Measurements from ENCODE around the gene OPRM1. TPM values are rescaled to one million over a fixed set of nuclear protein-coding genes. Genes with fewer than 3 reads are reported as not detected.

Gene OPRM1
- total and polyA plus RNA-seq, 4 donors: 2.5 to 20.9 (median 2.7) TPM

DNA sequence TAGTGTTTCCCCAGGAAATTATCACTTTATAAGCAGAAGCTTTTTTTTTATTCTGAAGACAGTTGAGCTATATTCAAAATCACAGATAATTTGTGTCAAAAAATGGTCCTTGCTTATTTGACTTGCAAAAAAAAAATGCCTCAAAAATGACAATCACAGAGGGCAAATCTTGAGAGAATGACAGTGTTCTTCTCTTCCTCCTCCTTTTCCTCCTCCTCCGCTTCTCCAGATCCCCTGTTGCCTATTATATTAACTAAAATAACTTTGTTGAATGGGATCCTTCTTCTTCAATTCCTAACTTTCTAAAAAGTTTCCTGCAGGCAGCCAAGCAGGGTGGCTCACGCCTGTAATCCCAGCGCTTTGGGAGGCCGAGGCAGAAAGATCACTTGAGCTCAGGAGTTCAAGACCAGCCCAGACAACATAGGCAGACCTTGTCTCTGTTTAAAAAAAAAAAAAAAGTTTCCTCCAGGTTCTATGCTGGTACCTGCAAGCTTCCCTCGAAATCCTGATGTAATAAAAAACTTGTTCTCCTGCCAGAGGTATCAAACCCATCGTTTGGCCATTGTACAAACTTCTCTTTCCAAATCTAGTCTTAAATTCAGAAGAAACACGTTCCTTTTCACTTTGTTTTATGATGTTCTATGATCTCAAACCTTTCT, 189.0 kb downstream of the OPRM1 start:
- Histone ChIP-seq H3K27me3 (ENCODE audit: control insufficient read depth, insufficient read depth, low read length) (no peaks in the 10 kb centered on the region), H3K36me3 (ENCODE audit: control insufficient read depth, insufficient read depth, low read length) (no peaks in the 10 kb centered on the region), H3K27ac (ENCODE audit: low read depth, low read length) (no peak overlapping the region), H3K4me1 (ENCODE audit: control insufficient read depth, insufficient read depth, low read length) (no peaks in the 10 kb centered on the region), H3K4me3 (ENCODE audit: low read depth, low read length) (no peak overlapping the region), H3K9me3 (ENCODE audit: control insufficient read depth, insufficient read depth, low read length) (no peaks in the 10 kb centered on the region)
- WGBS (ENCODE audit: insufficient coverage): 93% methylated on average over 5 of the region's 7 CpGs
- no peak for DNase-seq (ENCODE audit: low read depth in 4 of 6, low spot score in 6 of 6)

DNA sequence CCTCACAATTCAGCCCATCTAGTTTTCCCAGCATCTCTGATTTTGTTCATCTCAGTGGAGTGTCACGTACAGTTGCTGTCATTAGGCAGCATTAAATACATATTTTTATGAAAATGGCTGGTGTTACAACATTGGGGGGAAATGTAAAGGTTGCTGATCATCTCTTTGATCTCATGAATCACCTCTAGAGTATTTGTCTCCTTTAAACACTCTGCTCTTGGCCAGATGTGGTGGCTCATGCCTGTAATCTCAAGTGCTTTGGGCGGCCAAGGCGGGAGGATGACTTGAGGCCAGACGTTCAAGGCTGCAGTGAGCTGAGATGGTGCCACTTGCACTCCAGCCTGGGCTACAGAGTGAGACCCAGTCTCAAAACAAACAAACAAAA, 189.5 kb downstream of the OPRM1 start:
- Histone ChIP-seq H3K36me3 (ENCODE audit: control insufficient read depth, insufficient read depth, low read length) (no peaks in the 10 kb centered on the region), H3K27me3 (ENCODE audit: control insufficient read depth, insufficient read depth, low read length) (no peaks in the 10 kb centered on the region), H3K9me3 (ENCODE audit: control insufficient read depth, insufficient read depth, low read length) (no peaks in the 10 kb centered on the region), H3K27ac (ENCODE audit: low read depth, low read length) (no peak overlapping the region), H3K4me3 (ENCODE audit: low read depth, low read length) (no peak overlapping the region), H3K4me1 (ENCODE audit: control insufficient read depth, insufficient read depth, low read length) (no peaks in the 10 kb centered on the region)
- no peak for DNase-seq (ENCODE audit: low read depth in 4 of 6, low spot score in 6 of 6)
- WGBS (ENCODE audit: insufficient coverage): 96% methylated on average over 3 of the region's 4 CpGs

DNA sequence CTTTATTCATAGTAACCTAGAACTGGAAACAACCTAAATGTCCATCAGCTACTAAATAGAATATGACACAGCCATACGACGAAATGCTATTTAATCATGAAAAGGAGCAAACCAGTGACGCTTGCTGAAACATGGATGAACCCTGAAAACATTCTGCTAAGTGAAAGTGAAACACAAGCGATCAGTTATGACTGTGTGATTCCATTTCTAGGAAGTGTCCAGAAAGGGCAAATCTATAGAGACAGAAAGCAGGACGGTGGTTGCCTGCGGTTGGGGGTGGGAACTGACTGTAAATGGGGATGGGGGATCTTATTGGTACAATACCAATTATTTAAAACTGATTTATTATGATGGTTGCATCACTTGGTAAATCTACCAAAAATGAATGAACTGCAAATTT, 190.7 kb downstream of the OPRM1 start:
- 88% methylated on average over 3 of the region's 6 CpGs for WGBS (ENCODE audit: insufficient coverage)

DNA sequence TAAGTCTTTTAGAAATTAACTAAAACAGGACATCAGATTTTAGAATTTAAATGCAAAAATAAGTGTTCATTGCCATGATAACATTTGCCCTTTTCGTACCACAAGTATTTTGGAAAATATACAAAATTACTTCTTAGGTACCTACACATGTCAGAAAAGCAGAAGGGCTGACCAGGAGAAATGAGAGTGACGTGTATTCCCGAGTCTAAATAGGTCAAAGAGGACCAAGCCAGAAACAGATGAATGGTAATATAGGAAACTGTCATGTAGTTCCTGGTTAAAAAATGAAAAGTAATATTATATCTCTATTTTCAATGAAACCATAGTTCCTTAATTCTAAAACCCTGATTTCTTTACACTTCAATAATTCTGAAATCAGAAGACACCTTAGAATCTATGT, 191.4 kb downstream of the OPRM1 start:
- H3K9me3 ChIP-seq (ENCODE audit: control insufficient read depth, insufficient read depth, low read length): no peaks in the 10 kb centered on the region
- no CpG with 5 or more reads among the region's 3 CpGs for WGBS (ENCODE audit: insufficient coverage)
- no peak overlapping the region for H3K4me3 ChIP-seq (ENCODE audit: low read depth, low read length)
- no peaks in the 10 kb centered on the region for H3K4me1 ChIP-seq (ENCODE audit: control insufficient read depth, insufficient read depth, low read length)
- no peaks in the 10 kb centered on the region for H3K27me3 ChIP-seq (ENCODE audit: control insufficient read depth, insufficient read depth, low read length)
- no peaks in the 10 kb centered on the region for H3K36me3 ChIP-seq (ENCODE audit: control insufficient read depth, insufficient read depth, low read length)
- no peak for DNase-seq (ENCODE audit: low read depth in 4 of 6, low spot score in 6 of 6)
- H3K27ac ChIP-seq (ENCODE audit: low read depth, low read length): no peak overlapping the region

More for the DNA sequence above, 190.7 kb downstream of the OPRM1 start:
- Histone ChIP-seq H3K27ac (ENCODE audit: low read depth, low read length) (no peak overlapping the region), H3K4me1 (ENCODE audit: control insufficient read depth, insufficient read depth, low read length) (no peaks in the 10 kb centered on the region), H3K36me3 (ENCODE audit: control insufficient read depth, insufficient read depth, low read length) (no peaks in the 10 kb centered on the region), H3K27me3 (ENCODE audit: control insufficient read depth, insufficient read depth, low read length) (no peaks in the 10 kb centered on the region), H3K9me3 (ENCODE audit: control insufficient read depth, insufficient read depth, low read length) (no peaks in the 10 kb centered on the region), H3K4me3 (ENCODE audit: low read depth, low read length) (no peak overlapping the region)
- no peak for DNase-seq (ENCODE audit: low read depth in 4 of 6, low spot score in 6 of 6)

DNA sequence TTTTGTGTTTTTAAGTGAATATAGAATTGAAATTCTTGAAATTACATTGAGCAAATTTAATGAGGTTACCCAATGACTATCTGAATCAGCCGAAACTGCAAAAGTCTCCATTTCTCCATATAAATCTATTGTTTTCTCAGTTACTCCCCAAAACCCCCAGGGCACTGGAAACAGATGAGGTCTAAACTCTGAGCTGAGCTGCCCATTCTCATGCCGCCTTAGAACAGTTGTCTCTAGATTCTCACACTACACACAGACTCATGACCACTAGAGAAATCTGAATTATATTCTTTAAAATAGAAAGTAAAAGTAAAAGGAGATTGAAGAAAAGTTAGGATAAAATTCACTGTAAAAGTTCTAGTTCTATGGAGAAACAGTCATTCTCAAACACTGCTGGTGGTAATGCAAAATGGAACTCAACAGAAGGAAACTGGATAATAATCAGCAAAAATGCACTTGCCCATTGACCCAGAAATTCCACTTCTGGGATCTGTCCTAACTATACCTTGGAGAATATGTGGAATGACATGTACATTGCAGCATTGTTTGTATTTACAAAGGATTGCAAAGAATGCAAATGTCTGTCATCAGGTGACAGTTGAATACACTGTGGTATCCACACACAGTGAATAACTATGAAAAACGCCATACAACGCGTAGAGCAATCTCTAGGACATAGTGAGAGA, 192.0 kb downstream of the OPRM1 start:
- no peaks in the 10 kb centered on the region for H3K36me3 ChIP-seq (ENCODE audit: control insufficient read depth, insufficient read depth, low read length)
- 100% methylated on average over 1 of the region's 5 CpGs for WGBS (ENCODE audit: insufficient coverage)
- no peaks in the 10 kb centered on the region for H3K9me3 ChIP-seq (ENCODE audit: control insufficient read depth, insufficient read depth, low read length)
- H3K27ac ChIP-seq (ENCODE audit: low read depth, low read length): no peak overlapping the region
- no peak for DNase-seq (ENCODE audit: low read depth in 4 of 6, low spot score in 6 of 6)
- no peaks in the 10 kb centered on the region for H3K4me1 ChIP-seq (ENCODE audit: control insufficient read depth, insufficient read depth, low read length)
- no peak overlapping the region for H3K4me3 ChIP-seq (ENCODE audit: low read depth, low read length)
- H3K27me3 ChIP-seq (ENCODE audit: control insufficient read depth, insufficient read depth, low read length): no peaks in the 10 kb centered on the region

DNA sequence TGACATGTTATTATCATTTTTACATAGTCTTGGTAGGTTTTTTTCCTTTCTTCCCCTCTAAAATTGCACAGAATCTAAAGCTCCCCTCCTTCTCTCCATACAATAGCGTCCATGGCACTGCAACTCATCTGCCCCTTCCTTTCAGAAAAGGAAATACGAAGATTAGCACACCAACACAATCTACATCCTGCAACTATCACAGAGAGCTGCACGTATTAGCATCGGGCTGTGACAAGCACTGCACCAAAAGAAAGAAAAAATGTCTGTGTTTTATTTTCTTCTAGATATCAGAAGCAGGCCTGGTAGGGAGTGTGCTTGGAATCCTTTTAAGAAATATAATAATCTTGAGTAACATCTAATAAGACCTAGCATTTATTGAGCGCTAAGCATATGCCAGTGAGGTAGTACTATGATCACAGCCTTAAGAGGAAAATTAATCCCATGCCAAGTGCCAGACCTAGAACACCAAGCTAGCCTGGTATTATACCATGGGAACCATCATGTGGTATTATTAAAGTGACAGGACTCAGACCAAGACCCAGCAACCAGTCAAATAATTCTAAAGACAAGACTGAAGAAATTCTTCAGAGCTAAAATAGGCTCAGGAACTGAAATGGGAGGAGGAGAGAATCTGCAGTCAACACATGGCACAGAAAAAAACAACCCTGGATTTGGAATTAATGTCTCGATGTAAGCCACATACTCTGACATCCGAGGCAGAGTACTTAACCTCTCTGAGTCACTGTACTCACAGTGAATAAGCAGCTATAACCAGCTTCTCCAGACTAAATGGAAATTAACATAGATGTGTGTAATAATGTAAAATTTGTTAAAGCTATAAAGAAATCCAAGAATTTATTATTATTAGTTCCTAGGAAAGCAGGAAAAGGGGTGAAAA, 193.2 kb downstream of the OPRM1 start:
- H3K4me1 ChIP-seq (ENCODE audit: control insufficient read depth, insufficient read depth, low read length): no peaks in the 10 kb centered on the region
- H3K36me3 ChIP-seq (ENCODE audit: control insufficient read depth, insufficient read depth, low read length): no peaks in the 10 kb centered on the region
- peak in 1 of 6 donors; percentile 43 for DNase-seq (ENCODE audit: low read depth in 4 of 6, low spot score in 6 of 6)
- H3K27ac ChIP-seq (ENCODE audit: low read depth, low read length): no peak overlapping the region
- no peaks in the 10 kb centered on the region for H3K9me3 ChIP-seq (ENCODE audit: control insufficient read depth, insufficient read depth, low read length)
- WGBS (ENCODE audit: insufficient coverage): 40% methylated on average over 1 of the region's 7 CpGs
- H3K4me3 ChIP-seq (ENCODE audit: low read depth, low read length): no peak overlapping the region
- H3K27me3 ChIP-seq (ENCODE audit: control insufficient read depth, insufficient read depth, low read length): no peaks in the 10 kb centered on the region

DNA sequence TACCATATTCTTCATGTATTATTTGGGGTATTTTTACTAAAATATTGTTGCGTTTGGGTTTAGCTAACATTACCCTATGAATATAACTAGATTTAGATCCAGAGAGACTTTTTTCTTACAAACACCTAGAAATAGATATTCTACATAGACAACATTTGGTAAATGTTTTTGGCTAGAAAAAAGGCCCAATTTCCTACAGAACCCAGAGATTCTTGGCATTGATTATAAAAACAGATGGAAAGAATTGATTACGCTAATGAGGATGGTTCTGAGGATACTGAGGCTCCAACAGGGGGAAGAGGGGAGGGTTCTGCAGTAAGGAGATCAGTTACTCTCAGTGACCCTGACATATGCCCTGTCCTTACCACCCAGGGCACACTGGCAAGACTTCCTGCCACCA, 194.3 kb downstream of the OPRM1 start:
- H3K27ac ChIP-seq (ENCODE audit: low read depth, low read length): no peak overlapping the region
- WGBS (ENCODE audit: insufficient coverage): 100% methylated on average over 1 of the region's 2 CpGs
- H3K27me3 ChIP-seq (ENCODE audit: control insufficient read depth, insufficient read depth, low read length): no peaks in the 10 kb centered on the region

DNA sequence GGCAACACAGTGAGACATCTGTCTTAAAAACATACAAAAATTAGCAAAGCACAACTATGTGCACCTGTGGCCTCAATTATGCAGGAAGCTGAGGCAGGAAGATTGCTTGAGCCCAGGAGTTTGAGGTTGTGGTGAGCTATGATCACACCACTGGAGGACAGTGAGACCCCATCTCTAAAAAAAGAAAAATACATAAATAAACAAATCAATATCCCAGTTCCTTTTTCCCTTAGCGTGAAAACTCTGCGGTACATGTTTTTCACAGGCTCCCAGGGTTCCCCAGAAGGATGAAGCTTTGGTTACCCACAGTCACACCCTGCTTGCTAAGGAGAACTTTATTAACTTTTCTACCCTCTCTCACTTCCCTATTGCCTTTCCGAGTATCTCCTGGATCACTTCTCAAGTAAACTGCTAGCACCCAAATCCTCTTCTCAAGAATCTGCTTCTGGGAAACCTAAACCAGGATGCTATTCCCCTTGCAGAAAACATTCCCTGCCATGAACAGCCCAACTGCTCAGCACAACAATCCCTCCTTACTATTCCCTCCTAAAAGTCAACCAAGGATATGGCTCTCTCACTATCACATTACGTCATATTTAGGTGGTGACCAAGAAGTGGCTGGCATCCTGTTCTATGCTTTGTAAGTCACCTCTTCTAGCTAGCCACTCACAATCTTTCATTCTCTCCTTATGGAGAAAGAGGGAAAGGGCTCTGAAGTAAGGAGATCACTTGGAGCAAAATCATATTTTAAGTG, 195.2 kb downstream of the OPRM1 start:
- 100% methylated on average over 3 of the region's 4 CpGs for WGBS (ENCODE audit: insufficient coverage)
- Histone ChIP-seq H3K36me3 (ENCODE audit: control insufficient read depth, insufficient read depth, low read length) (no peaks in the 10 kb centered on the region), H3K4me3 (ENCODE audit: low read depth, low read length) (no peak overlapping the region), H3K27ac (ENCODE audit: low read depth, low read length) (no peak overlapping the region), H3K27me3 (ENCODE audit: control insufficient read depth, insufficient read depth, low read length) (no peaks in the 10 kb centered on the region), H3K9me3 (ENCODE audit: control insufficient read depth, insufficient read depth, low read length) (no peaks in the 10 kb centered on the region), H3K4me1 (ENCODE audit: control insufficient read depth, insufficient read depth, low read length) (no peaks in the 10 kb centered on the region)
- DNase-seq (ENCODE audit: low read depth in 4 of 6, low spot score in 6 of 6): no peak

More for the DNA sequence above, 194.3 kb downstream of the OPRM1 start:
- no peak overlapping the region for H3K4me3 ChIP-seq (ENCODE audit: low read depth, low read length)
- H3K36me3 ChIP-seq (ENCODE audit: control insufficient read depth, insufficient read depth, low read length): no peaks in the 10 kb centered on the region
- no peaks in the 10 kb centered on the region for H3K4me1 ChIP-seq (ENCODE audit: control insufficient read depth, insufficient read depth, low read length)
- DNase-seq (ENCODE audit: low read depth in 4 of 6, low spot score in 6 of 6): peak in 1 of 6 donors; percentile 64
- H3K9me3 ChIP-seq (ENCODE audit: control insufficient read depth, insufficient read depth, low read length): no peaks in the 10 kb centered on the region

DNA sequence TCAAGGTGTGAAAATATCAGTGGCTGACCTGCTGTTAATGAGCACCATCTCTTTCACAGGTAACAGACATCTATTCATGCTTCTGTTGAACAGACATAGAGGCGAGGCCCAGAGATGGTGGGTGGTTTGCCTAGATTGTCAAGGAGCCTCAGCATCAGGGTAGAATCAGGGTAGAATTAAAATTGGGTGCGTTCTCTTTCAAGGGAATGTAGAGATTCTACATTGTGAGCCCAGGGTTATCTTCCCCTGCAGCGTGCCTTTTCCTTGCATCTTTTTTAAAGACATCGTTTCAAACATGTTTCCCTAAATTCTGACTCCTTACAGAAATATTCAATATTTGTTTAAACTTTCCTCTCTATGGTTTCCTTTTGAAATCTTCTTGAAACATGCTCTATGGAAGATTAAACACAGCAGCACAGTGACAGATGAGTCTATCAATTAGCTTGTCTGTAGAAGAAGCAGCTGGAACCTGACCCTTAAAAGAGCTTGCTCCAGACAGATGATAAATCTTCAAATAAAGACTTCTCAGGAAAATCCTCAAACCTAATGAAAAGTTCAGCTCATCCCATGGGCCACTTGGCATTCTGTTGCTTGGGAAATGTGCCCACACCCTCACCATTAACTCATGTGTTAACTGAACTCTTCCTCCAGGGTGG, 197.7 kb downstream of the OPRM1 start:
- no CpG with 5 or more reads among the region's 4 CpGs for WGBS (ENCODE audit: insufficient coverage)
- Histone ChIP-seq H3K4me1 (ENCODE audit: control insufficient read depth, insufficient read depth, low read length) (no peaks in the 10 kb centered on the region), H3K4me3 (ENCODE audit: low read depth, low read length) (no peak overlapping the region), H3K36me3 (ENCODE audit: control insufficient read depth, insufficient read depth, low read length) (no peaks in the 10 kb centered on the region), H3K27ac (ENCODE audit: low read depth, low read length) (no peak overlapping the region), H3K27me3 (ENCODE audit: control insufficient read depth, insufficient read depth, low read length) (no peaks in the 10 kb centered on the region), H3K9me3 (ENCODE audit: control insufficient read depth, insufficient read depth, low read length) (no peaks in the 10 kb centered on the region)
- no peak for DNase-seq (ENCODE audit: low read depth in 4 of 6, low spot score in 6 of 6)
